Measurements from ENCODE around the gene HHIPL1. TPM values are rescaled to one million over a fixed set of nuclear protein-coding genes. Genes with fewer than 3 reads are reported as not detected.

HHIPL1 gene
- total and polyA plus RNA-seq, 2 of the 8 experiments (the other 6 are each of a cell fraction or from before 2014, with no cell fraction given), result 1.5 to 2.6 TPM

DNA sequence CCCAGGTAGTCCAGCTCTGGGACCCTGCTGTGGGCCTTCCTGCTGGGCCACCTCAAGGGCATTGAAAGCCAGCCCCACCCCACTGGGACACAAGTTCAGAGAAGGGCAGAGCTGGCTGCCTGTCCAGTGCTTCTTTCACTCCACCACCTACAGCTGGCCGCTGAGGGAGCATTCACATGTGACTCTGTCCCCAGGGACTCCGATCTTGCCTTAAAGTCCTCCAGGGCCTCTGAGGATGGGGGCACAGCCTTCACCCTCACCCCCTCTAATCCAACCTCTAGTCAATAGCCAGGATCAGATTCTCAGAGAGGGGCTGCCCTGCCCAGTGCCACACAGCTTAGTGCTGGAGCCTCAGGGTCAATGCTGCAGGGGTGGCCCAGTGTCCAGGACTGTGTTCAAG lies 34.2 kb downstream of the HHIPL1 start (continued):
- TF ChIP-seq, protein P1, sequence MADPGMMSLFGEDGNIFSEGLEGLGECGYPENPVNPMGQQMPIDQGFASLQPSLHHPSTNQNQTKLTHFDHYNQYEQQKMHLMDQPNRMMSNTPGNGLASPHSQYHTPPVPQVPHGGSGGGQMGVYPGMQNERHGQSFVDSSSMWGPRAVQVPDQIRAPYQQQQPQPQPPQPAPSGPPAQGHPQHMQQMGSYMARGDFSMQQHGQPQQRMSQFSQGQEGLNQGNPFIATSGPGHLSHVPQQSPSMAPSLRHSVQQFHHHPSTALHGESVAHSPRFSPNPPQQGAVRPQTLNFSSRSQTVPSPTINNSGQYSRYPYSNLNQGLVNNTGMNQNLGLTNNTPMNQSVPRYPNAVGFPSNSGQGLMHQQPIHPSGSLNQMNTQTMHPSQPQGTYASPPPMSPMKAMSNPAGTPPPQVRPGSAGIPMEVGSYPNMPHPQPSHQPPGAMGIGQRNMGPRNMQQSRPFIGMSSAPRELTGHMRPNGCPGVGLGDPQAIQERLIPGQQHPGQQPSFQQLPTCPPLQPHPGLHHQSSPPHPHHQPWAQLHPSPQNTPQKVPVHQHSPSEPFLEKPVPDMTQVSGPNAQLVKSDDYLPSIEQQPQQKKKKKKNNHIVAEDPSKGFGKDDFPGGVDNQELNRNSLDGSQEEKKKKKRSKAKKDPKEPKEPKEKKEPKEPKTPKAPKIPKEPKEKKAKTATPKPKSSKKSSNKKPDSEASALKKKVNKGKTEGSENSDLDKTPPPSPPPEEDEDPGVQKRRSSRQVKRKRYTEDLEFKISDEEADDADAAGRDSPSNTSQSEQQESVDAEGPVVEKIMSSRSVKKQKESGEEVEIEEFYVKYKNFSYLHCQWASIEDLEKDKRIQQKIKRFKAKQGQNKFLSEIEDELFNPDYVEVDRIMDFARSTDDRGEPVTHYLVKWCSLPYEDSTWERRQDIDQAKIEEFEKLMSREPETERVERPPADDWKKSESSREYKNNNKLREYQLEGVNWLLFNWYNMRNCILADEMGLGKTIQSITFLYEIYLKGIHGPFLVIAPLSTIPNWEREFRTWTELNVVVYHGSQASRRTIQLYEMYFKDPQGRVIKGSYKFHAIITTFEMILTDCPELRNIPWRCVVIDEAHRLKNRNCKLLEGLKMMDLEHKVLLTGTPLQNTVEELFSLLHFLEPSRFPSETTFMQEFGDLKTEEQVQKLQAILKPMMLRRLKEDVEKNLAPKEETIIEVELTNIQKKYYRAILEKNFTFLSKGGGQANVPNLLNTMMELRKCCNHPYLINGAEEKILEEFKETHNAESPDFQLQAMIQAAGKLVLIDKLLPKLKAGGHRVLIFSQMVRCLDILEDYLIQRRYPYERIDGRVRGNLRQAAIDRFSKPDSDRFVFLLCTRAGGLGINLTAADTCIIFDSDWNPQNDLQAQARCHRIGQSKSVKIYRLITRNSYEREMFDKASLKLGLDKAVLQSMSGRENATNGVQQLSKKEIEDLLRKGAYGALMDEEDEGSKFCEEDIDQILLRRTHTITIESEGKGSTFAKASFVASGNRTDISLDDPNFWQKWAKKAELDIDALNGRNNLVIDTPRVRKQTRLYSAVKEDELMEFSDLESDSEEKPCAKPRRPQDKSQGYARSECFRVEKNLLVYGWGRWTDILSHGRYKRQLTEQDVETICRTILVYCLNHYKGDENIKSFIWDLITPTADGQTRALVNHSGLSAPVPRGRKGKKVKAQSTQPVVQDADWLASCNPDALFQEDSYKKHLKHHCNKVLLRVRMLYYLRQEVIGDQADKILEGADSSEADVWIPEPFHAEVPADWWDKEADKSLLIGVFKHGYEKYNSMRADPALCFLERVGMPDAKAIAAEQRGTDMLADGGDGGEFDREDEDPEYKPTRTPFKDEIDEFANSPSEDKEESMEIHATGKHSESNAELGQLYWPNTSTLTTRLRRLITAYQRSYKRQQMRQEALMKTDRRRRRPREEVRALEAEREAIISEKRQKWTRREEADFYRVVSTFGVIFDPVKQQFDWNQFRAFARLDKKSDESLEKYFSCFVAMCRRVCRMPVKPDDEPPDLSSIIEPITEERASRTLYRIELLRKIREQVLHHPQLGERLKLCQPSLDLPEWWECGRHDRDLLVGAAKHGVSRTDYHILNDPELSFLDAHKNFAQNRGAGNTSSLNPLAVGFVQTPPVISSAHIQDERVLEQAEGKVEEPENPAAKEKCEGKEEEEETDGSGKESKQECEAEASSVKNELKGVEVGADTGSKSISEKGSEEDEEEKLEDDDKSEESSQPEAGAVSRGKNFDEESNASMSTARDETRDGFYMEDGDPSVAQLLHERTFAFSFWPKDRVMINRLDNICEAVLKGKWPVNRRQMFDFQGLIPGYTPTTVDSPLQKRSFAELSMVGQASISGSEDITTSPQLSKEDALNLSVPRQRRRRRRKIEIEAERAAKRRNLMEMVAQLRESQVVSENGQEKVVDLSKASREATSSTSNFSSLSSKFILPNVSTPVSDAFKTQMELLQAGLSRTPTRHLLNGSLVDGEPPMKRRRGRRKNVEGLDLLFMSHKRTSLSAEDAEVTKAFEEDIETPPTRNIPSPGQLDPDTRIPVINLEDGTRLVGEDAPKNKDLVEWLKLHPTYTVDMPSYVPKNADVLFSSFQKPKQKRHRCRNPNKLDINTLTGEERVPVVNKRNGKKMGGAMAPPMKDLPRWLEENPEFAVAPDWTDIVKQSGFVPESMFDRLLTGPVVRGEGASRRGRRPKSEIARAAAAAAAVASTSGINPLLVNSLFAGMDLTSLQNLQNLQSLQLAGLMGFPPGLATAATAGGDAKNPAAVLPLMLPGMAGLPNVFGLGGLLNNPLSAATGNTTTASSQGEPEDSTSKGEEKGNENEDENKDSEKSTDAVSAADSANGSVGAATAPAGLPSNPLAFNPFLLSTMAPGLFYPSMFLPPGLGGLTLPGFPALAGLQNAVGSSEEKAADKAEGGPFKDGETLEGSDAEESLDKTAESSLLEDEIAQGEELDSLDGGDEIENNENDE (IDR thresholded peaks at IDR 0.05; ENCODE audit: insufficient replicate concordance, low read length), result no peak
- TF ChIP-seq BACH1 (IDR thresholded peaks at IDR 0.05; ENCODE audit: low read length), result no peak
- no peak for TF ChIP-seq POLR2A (IDR thresholded peaks at IDR 0.05; ENCODE audit: control extremely low read depth in 1 of 2, low read depth in 2 of 2, low read length in 2 of 2)
- TF ChIP-seq EP300 (IDR thresholded peaks at IDR 0.05; ENCODE audit: borderline replicate concordance in 1 of 2, low read depth in 2 of 2, low read length in 2 of 2), result no peak
- no peak for TF ChIP-seq CTBP2 (IDR thresholded peaks at IDR 0.05; ENCODE audit: borderline replicate concordance, insufficient read depth, insufficient read length, low read length)
- no peak for TF ChIP-seq CBX8 (IDR thresholded peaks at IDR 0.05; ENCODE audit: borderline replicate concordance, low read depth, low read length)
- no peak for TF ChIP-seq SP1 (IDR thresholded peaks at IDR 0.05; ENCODE audit: low read depth, low read length)
- TF ChIP-seq SAP30 (IDR thresholded peaks at IDR 0.05; ENCODE audit: insufficient read depth, insufficient replicate concordance, low read length), result no peak

Data from H1 (cell line).